Kidney (tissue), 14 donors: ENCODE data around the gene CD151. TPM values are rescaled to one million over a fixed set of nuclear protein-coding genes. Genes with fewer than 3 reads are reported as not detected.

Experiments
- DNase-seq, 5 donors: peaks; one replicate each; pipeline ENCODE4 v3.0.0-alpha.2; 2013 to 2020
- FAIRE-seq: peaks from 2 replicates; lab custom pipeline; 2012; peaks lifted over from hg19 to GRCh38; lab: Jason Lieb, UNC
- H3K27ac ChIP-seq, 2 donors: one replicate each; pipeline ENCODE4 v1.7.0; 2013; ENCODE audit warnings: low read depth in 2 of 2, low read length in 2 of 2, inconsistent platforms in 1 of 2
- H3K27me3 ChIP-seq: one replicate; pipeline ENCODE4 v1.7.1; 2013; ENCODE audit warnings: low read length, inconsistent platforms; ENCODE audit not compliant: control insufficient read depth, insufficient read depth
- H3K36me3 ChIP-seq, 3 donors: one replicate each; pipeline versions ENCODE4 v1.7.0 to v1.7.1; 2013; ENCODE audit warnings: low read length in 3 of 3, control low read depth in 1 of 3, inconsistent platforms in 1 of 3; ENCODE audit not compliant: insufficient read depth in 3 of 3, control insufficient read depth in 2 of 3
- H3K4me1 ChIP-seq, 3 donors: one replicate each; pipeline versions ENCODE4 v1.7.0 to v1.7.1; 2013; ENCODE audit warnings: low read length in 3 of 3, inconsistent platforms in 1 of 3, low read depth in 1 of 3; ENCODE audit not compliant: control insufficient read depth in 2 of 3, insufficient read depth in 2 of 3
- H3K4me3 ChIP-seq, 3 donors: one replicate each; pipeline versions ENCODE4 v1.7.0 to v1.8.1; 2013; ENCODE audit warnings: low read length in 3 of 3, control low read depth in 1 of 3, inconsistent platforms in 1 of 3
- H3K9ac ChIP-seq, 3 donors: one replicate each; pipeline versions ENCODE4 v1.7.0 to v1.7.1; 2013; ENCODE audit warnings: low read length in 3 of 3, control low read depth in 1 of 3, inconsistent platforms in 1 of 3
- H3K9me3 ChIP-seq, 3 donors: one replicate each; pipeline versions ENCODE4 v1.7.0 to v1.7.1; 2013; ENCODE audit warnings: low read length in 3 of 3, control low read depth in 1 of 3, inconsistent platforms in 1 of 3; ENCODE audit not compliant: control insufficient read depth in 2 of 3, insufficient read depth in 1 of 3
- CTCF ChIP-seq: IDR thresholded peaks from 3 replicates; pipeline ENCODE4 v1.5.1; 2012; ENCODE audit warnings: mild to moderate bottlenecking, moderate library complexity, borderline replicate concordance; ENCODE audit not compliant: insufficient read depth; ENCODE audit errors: extremely low read depth
- intact Hi-C: fragments of 100-400 bp; cut with DNase I; formaldehyde crosslinking; loops from one replicate; pipeline ENCODE4 v1.11.1; 2022
- polyA plus RNA-seq: library from polyadenylated mRNA; stranded (reverse); fragments of 350-450 nt; fragmentation: Illumina TruSeq; extraction: RNeasy Lipid Tissue Mini Kit (QIAGEN cat#74804); gene quantifications from one replicate; pipeline ENCODE4 v1.2.3, GENCODE V29; 2014; ENCODE audit warnings: low read depth, low replicate concordance; ENCODE audit not compliant: insufficient read depth
- total RNA-seq: library from RNA; stranded (reverse); fragmentation: NEBNext Ultra II Directional; extraction: Animal tissue kit (Norgen Biotek cat#: 25700); gene quantifications from one replicate; pipeline ENCODE4 v1.2.1, GENCODE V29; 2021
- donor health status: control.
- donor health status: control.
- donor health status: control.
- donor health status: control.
- donor health status: control.
- donor health status: DM: yes; HTN: yes; CAD: no.
- donor health status: Normal renal cell carcinoma (clear cell type).

Gene CD151
- total and polyA plus RNA-seq, 2 donors from 2014 or later = 379 to 476 TPM

- Histone ChIP-seq H3K4me1 (peaks cover 0 to 49% (median 32%) of the 10 kb centered on the region in 3 donors), H3K36me3 (peaks cover 0 to 4% (median 0%) of the 10 kb centered on the region in 3 donors), H3K9me3 (no peaks in the 10 kb centered on the region), H3K27ac (no peak overlapping the region), H3K9ac (no peak overlapping the region), H3K27me3 (no peaks in the 10 kb centered on the region), H3K4me3 (no peak overlapping the region)
- intact Hi-C loops = no loop called here
- no peak for TF ChIP-seq CTCF
- FAIRE-seq (no peak), DNase-seq (no peak)
Measured at GRCh38 chr11:824942-825341, 7.8 kb upstream of the CD151 start.

- peaks cover 0 to 4% (median 0%) of the 10 kb centered on the region in 3 donors for H3K36me3 ChIP-seq
- no peaks in the 10 kb centered on the region for H3K9me3 ChIP-seq
- no peak overlapping the region for H3K9ac ChIP-seq
- DNase-seq (no peak), FAIRE-seq (no peak)
- peaks cover 0 to 52% (median 30%) of the 10 kb centered on the region in 3 donors for H3K4me1 ChIP-seq
- no peaks in the 10 kb centered on the region for H3K27me3 ChIP-seq
- TF ChIP-seq CTCF = no peak
- no peak overlapping the region for H3K4me3 ChIP-seq
- intact Hi-C loops = no loop called here
- H3K27ac ChIP-seq = no peak overlapping the region
Measured at GRCh38 chr11:825366-826226, 7.2 kb upstream of the CD151 start.

GRCh38 chr11:826227-826621, 6.5 kb upstream of the CD151 start:
- H3K27me3 ChIP-seq = no peaks in the 10 kb centered on the region
- peaks cover 0 to 4% (median 0%) of the 10 kb centered on the region in 3 donors for H3K36me3 ChIP-seq
- H3K9ac ChIP-seq = no peak overlapping the region
- FAIRE-seq (no peak), DNase-seq (no peak)
- no peak overlapping the region for H3K4me3 ChIP-seq
- peaks cover 0 to 48% (median 24%) of the 10 kb centered on the region in 3 donors for H3K4me1 ChIP-seq
- no peak for TF ChIP-seq CTCF
- H3K9me3 ChIP-seq = no peaks in the 10 kb centered on the region
- no peak overlapping the region for H3K27ac ChIP-seq
- intact Hi-C loops = no loop called here
